GM12872 (cell line): ENCODE data around the gene OR51G2.

Source experiments
- TF ChIP-seq, protein P1 (sequence below): IDR thresholded peaks from 3 replicates; pipeline ENCODE4 v1.5.1; 2011; ENCODE audit warnings: low read depth, mild to moderate bottlenecking, low read length, moderate library complexity; ENCODE audit not compliant: insufficient read depth

The OR51G2 gene

DNA sequence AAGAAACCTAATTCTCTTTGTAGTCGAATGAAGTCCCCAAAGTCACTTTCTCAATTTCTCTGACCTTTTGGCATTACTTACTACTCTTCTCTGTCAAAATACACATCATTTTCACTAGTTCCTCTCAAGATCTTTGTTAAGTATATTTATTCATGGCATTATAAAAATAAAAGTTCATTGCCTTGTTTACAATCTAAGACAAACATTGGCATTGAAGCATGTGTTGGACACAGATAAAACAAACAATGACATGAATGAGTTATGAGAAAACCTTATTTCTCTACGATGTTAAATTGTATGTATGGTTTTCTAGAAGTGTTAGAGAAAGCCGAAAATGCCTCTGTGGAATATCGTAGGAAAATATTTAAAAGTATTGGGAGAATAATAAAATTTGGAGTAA, 13.6 kb upstream of the OR51G2 start:
- TF ChIP-seq, protein P1, sequence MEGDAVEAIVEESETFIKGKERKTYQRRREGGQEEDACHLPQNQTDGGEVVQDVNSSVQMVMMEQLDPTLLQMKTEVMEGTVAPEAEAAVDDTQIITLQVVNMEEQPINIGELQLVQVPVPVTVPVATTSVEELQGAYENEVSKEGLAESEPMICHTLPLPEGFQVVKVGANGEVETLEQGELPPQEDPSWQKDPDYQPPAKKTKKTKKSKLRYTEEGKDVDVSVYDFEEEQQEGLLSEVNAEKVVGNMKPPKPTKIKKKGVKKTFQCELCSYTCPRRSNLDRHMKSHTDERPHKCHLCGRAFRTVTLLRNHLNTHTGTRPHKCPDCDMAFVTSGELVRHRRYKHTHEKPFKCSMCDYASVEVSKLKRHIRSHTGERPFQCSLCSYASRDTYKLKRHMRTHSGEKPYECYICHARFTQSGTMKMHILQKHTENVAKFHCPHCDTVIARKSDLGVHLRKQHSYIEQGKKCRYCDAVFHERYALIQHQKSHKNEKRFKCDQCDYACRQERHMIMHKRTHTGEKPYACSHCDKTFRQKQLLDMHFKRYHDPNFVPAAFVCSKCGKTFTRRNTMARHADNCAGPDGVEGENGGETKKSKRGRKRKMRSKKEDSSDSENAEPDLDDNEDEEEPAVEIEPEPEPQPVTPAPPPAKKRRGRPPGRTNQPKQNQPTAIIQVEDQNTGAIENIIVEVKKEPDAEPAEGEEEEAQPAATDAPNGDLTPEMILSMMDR, result no peak

DNA sequence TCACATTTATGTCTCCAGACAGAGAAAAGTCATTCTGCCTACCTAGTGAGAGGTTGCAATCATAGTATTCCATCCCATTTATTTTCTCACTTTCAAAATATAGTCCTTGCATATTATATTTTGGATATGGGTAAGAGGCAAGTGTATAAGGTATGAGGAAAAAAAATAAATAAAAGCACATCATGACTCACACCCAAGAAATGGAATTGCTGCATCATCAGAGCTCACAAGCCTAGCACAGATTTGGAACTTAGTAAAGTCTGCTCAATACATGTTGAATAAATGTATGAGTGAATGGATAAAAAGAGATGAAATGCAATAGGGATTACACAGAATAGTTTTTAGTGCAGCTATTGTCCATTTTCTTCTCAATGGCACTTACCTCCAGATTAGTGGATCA, 7.5 kb upstream of the OR51G2 start:
- TF ChIP-seq, protein P1, result no peak

DNA sequence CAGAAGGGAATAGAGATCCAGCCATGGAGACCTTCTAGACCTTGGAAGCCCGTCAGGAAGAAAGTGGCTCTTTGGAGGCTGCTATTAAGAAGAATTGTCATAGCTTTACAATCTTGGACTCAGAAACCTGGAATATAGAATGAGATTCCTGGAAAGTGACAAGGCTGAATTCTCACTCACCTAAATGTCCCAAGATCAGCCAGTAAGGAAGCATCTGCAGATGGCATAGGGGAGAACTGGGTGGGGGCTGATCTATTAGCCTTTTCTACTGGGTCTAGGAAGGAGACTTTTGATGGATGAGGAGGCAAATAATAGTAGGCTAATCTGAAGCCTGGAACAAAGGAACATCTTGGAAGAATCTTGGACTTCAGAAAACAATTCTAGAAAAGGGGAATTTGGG, 5.1 kb upstream of the OR51G2 start, which contains the start of gene OR51G1:
OR51G1 (minus strand) TSS at position 101 of the 400 bp plus-strand sequence; CDS start at position 101, 0 bp downstream.
- TF ChIP-seq, protein P1, result no peak

DNA sequence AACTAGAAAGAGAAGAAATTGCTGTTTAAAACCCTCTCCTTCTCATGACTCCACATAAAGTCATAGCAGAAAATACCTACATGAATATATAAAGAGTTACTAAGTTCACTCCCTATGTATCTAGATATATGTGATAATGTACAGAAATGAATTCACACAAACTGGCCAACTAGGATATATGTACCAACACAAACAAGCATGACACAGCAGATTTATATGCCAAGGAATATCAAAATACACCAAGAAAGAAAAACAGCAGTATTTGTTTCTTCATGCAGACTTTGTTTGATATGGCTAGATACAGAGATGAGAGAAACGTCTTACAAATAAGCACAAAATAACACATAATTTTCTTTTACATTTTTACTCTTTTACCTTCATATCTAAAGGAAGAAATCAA, 3.2 kb upstream of the OR51G2 start:
- TF ChIP-seq, protein P1, result no peak

DNA sequence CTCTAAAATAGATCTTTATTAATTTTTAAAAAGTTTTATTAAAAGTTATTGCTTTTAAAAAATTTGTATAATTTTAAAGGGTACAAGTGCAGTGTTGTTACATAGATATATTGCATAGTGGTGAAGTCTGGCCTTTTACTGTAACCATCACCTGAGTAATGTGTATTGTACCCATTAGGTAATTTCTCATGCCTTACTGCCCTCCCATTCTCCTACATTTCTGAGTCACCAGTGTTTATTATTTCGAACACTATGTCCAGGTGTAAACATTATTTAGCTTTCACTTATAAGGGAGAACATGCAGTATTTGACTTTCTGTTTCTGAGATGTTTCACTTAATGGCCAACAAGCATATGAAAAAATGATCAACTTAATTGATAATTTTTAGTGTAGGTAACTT, 2.6 kb upstream of the OR51G2 start:
- TF ChIP-seq, protein P1, result no peak

DNA sequence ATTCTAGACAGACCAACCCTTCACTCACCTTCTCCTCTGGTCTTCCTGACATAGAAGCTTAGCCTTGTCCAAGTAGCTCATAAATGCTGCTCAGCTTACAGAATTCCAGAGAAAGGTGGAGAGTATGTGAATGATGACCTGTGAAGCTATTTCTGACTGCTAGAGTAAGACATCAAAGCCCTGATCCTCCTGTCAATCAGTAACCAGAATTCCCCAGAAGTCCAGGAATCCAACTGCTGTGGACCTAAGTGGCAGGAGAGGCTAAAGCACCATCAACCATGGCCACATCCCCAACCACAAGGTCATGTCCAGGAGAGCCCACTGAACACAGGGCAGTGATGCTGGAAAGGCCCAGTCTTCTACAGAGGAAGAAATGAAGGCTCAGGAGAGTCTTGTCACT, 2.6 kb downstream of the OR51G2 start:
- TF ChIP-seq, protein P1, result no peak

DNA sequence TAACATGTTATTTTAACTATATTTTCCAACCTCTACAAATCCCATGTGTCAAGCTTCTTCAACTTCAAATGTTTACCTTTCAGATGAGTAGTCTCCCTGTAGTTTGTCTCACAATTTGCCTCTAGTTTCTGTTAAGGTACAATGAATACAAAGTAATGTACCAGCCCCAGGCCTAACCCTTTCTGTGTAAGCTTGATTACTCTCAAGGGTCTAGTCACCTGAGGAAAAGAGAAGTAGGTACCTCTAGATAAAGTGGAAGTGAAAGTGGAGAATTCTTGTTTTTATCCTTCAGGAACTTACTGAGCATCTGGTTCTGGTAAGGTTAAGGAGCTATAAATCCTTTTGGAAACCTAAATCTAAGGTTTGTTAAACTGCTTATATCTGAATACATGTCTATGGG, 15.7 kb downstream of the OR51G2 start, which contains the start of gene OR51A7:
OR51A7 (plus strand) TSS at position 300 of the 400 bp plus-strand sequence. CDS start 3,587 bp downstream, outside the sequence.
- TF ChIP-seq, protein P1, result no peak
